ENCODE data around the gene ESRRA.
A peak's percentile ranks its signal among the peaks of the same experiment; 100 is the strongest.

ESRRA gene

DNA sequence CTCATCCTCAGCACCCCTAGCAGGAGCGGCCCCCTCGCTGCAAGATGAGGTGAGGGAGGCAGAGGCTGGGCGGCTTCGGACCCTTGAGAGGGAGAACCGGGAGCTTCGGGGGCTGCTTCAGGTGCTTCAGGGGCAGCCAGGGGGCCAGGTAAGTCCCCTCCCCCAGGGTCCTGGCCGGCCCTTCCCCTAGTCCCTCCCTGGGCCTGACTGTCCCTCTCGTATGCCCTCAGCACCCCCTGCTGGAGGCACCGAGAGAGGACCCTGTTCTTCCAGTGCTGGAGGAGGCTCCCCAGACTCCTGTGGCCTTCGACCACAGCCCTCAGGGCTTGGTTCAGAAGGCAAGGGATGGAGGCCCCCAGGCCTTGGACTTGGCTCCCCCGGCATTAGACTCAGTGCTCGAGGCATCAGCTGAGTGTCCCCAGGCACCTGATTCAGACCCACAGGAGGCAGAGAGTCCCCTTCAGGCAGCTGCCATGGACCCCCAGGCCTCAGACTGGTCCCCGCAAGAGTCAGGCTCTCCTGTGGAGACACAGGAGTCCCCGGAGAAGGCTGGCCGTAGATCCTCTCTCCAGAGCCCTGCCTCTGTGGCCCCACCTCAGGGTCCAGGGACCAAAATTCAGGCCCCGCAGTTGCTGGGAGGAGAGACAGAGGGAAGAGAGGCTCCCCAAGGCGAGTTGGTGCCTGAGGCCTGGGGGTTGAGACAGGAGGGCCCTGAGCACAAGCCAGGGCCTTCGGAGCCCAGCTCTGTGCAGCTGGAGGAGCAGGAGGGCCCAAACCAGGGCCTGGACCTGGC is 38.6 kb downstream of the ESRRA start:
- no peak overlapping the region for H3K4me3 ChIP-seq (ENCODE audit: low read depth, low read length)
- DNase-seq (ENCODE audit: low read depth): no peak
- TF ChIP-seq, protein P1, sequence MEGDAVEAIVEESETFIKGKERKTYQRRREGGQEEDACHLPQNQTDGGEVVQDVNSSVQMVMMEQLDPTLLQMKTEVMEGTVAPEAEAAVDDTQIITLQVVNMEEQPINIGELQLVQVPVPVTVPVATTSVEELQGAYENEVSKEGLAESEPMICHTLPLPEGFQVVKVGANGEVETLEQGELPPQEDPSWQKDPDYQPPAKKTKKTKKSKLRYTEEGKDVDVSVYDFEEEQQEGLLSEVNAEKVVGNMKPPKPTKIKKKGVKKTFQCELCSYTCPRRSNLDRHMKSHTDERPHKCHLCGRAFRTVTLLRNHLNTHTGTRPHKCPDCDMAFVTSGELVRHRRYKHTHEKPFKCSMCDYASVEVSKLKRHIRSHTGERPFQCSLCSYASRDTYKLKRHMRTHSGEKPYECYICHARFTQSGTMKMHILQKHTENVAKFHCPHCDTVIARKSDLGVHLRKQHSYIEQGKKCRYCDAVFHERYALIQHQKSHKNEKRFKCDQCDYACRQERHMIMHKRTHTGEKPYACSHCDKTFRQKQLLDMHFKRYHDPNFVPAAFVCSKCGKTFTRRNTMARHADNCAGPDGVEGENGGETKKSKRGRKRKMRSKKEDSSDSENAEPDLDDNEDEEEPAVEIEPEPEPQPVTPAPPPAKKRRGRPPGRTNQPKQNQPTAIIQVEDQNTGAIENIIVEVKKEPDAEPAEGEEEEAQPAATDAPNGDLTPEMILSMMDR (IDR thresholded peaks at IDR 0.05; ENCODE audit: control insufficient read depth, extremely low read depth, insufficient read depth): peak; percentile 36

DNA sequence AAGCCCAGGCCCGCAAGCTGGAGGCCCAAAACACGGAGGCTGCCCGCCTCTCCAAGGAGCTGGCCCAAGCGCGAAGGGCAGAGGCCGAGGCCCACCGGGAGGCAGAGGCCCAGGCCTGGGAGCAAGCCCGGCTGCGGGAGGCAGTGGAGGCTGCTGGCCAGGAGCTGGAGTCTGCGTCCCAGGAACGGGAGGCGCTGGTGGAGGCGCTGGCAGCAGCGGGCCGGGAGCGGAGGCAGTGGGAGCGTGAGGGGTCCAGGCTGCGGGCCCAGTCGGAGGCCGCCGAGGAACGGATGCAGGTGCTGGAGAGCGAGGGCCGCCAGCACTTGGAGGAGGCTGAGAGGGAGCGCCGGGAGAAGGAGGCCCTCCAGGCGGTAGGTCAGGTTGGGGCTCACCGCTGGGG is 39.5 kb downstream of the ESRRA start:
- TF ChIP-seq, protein P1 (IDR thresholded peaks at IDR 0.05; ENCODE audit: control insufficient read depth, extremely low read depth, insufficient read depth): no peak
- H3K4me3 ChIP-seq (ENCODE audit: low read depth, low read length): no peak overlapping the region
- DNase-seq (ENCODE audit: low read depth): no peak

DNA sequence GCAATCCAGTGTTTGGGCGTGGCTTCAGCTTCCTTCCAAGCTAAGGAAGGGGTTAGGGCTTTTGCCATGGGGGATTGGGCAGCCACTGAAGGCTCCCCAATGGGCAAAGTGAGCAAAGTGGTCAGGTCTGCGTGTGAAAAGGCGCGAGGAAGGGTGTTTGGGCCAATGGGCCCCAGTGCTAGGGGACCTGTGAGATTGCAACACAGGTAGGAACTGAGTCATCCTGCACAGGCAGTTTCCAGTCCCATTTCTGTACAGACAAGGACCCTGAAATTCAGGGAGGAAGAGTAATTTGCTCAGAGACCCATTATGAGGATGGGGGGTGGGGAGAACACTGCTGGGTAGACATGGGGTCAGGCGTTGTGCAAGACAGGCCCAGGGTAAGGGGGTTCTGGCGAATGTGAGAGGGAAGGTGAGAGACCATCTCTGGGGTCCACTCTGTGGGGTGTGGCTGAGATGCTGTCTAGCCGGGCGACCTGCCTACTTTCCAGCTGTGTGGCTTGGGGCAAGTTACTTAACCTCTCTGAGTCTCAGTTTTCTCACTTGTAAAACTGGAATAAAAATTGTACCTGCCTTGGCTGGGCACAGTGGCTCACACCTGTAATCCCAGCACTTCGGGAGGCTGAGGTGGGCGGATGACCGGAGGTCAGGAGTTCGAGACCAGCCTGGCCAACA is 42.0 kb downstream of the ESRRA start:
- TF ChIP-seq, protein P1 (IDR thresholded peaks at IDR 0.05; ENCODE audit: control insufficient read depth, extremely low read depth, insufficient read depth): no peak
- H3K4me3 ChIP-seq (ENCODE audit: low read depth, low read length): no peak overlapping the region
- DNase-seq (ENCODE audit: low read depth): no peak

DNA sequence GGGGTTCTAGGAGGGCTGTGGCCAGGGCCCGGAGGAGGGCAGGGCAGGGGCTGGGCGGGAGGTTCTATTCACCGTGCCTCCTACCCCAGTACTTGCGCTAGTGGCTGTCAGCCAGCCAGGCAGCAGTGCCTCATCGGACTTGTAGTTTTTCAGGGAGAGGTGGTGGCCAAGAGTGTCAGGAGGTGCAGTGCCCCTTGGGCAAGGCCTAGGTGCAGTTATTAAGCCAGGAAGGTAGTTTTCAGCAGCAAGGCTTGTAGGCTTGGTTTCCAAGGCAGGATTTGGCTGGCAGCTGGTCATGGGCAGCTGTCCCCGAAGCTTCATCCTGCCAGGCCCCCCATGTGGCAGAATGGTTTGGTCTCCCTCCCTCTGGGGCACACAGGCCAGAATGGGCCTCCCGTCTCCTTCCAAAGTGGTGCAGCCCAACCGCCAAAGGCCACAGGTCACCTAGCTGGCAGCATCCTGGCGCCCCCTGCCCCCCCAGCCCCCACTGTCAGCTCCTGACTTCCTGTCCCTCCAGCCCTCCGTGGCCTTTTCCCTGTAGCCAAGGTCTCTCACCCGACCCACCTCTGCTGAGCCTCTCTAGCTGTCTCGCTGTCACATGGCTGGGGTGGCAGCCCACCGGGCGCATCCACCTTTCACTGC is 43.2 kb downstream of the ESRRA start:
- TF ChIP-seq, protein P1 (IDR thresholded peaks at IDR 0.05; ENCODE audit: control insufficient read depth, extremely low read depth, insufficient read depth): no peak
- no peak for DNase-seq (ENCODE audit: low read depth)
- no peak overlapping the region for H3K4me3 ChIP-seq (ENCODE audit: low read depth, low read length)

DNA sequence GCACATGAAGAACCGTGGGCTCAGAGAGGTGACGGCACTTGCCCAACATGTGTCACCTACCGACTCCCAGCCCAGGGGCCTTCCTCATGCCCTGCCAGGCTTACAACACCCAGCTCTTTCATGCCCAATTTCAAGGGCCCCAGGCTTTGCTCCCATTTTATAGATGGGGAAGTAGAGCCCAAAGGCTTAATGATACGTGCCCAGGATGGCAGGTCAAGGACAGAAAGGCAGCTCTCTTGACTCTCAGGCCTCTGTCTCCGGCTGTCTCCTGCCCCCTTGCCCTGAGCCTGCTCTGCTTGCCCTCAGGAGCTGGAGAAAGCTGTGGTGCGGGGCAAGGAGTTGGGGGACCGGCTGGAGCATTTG is 43.7 kb downstream of the ESRRA start:
- no peak overlapping the region for H3K4me3 ChIP-seq (ENCODE audit: low read depth, low read length)
- DNase-seq (ENCODE audit: low read depth): no peak
- TF ChIP-seq, protein P1 (IDR thresholded peaks at IDR 0.05; ENCODE audit: control insufficient read depth, extremely low read depth, insufficient read depth): no peak

DNA sequence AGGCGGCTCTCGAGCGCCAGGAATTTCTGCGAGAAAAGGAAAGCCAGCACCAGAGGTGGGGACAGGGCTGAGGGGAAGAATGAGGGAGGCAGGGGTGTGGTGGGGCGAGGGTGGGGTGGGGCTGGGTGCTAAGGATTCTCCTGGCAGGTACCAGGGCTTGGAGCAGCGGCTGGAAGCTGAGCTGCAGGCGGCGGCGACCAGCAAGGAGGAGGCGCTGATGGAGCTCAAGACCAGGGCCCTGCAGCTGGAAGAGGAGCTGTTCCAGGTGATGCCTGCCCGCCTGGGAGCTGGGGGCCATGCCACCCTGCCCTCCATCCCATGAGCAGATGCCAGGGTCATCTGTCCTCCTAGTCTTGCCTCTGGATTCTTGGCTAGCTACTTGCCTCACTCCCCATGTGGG is 44.1 kb downstream of the ESRRA start:
- DNase-seq (ENCODE audit: low read depth): no peak
- H3K4me3 ChIP-seq (ENCODE audit: low read depth, low read length): no peak overlapping the region
- TF ChIP-seq, protein P1 (IDR thresholded peaks at IDR 0.05; ENCODE audit: control insufficient read depth, extremely low read depth, insufficient read depth): no peak

Measured in LNCaP clone FGC (cell line).